ENCODE measurements around the gene FNBP1. TPM values are rescaled to one million over a fixed set of nuclear protein-coding genes. Genes with fewer than 3 reads are reported as not detected.
A peak's percentile ranks its signal among the peaks of the same experiment; 100 is the strongest.

The FNBP1 gene
- total RNA-seq, 1 donor from 2014 or later, result 63.5 TPM

- peak overlapping the region; percentile 97 for H3K9ac ChIP-seq (ENCODE audit: low read length)
- no peaks in the 10 kb centered on the region for H3K27me3 Mint-ChIP-seq (ENCODE audit: low read depth, unreplicated experiment)
- peak overlapping the region; percentile 78 for H3K27ac Mint-ChIP-seq (ENCODE audit: unreplicated experiment)
- H3K79me2 ChIP-seq (ENCODE audit: insufficient read depth, low read length), result peaks cover 58% of the 10 kb centered on the region
- DNase-seq (ENCODE audit: low read depth) (no peak), FAIRE-seq (no peak)
- peaks cover 21% of the 10 kb centered on the region for H4K20me1 ChIP-seq (ENCODE audit: insufficient read depth, low read length)
- peaks cover 5% of the 10 kb centered on the region for H3K4me1 ChIP-seq (ENCODE audit: insufficient read depth, low read length)
- no peak for TF ChIP-seq CTCF (IDR thresholded peaks at IDR 0.05; ENCODE audit: insufficient read depth, low read depth, low read length)
- TF ChIP-seq EZH2 (IDR thresholded peaks at IDR 0.05; ENCODE audit: insufficient read depth, low read length), result no peak
- peaks cover 3% of the 10 kb centered on the region for H3K4me1 Mint-ChIP-seq (ENCODE audit: low read depth, unreplicated experiment)
- H3K27ac ChIP-seq (ENCODE audit: low read depth, low read length), result peak overlapping the region; percentile 80
- H3K27me3 ChIP-seq (ENCODE audit: insufficient read depth, low read length), result no peaks in the 10 kb centered on the region
- H3K36me3 Mint-ChIP-seq (ENCODE audit: low read depth, unreplicated experiment), result peaks cover 6% of the 10 kb centered on the region
- no peaks in the 10 kb centered on the region for H3K36me3 ChIP-seq (ENCODE audit: insufficient read depth, low read length)
- H3K9me3 ChIP-seq (ENCODE audit: insufficient read depth, low read depth, low read length), result no peaks in the 10 kb centered on the region
- H3K4me3 ChIP-seq (ENCODE audit: insufficient read depth, low read depth, low read length), result peak overlapping the region; percentile 96
- H3K4me2 ChIP-seq (ENCODE audit: low read length), result peak overlapping the region; percentile 100
- peak overlapping the region; percentile 97 for H3K4me3 Mint-ChIP-seq (ENCODE audit: unreplicated experiment)
- peak overlapping the region; percentile 85 for H2AFZ ChIP-seq (ENCODE audit: low read depth, low read length)
- no peaks in the 10 kb centered on the region for H3K9me3 Mint-ChIP-seq (ENCODE audit: unreplicated experiment)
These were observed 11.4 kb upstream of the FNBP1 start for GRCh38 chr9:130054325-130054786.

GRCh38 chr9:130053504-130054324 is 10.7 kb upstream of the FNBP1 start, which contains the start of gene GPR107:
Gene GPR107, plus strand, starts transcription at chr9:130053906. Its CDS starts 27 bp downstream, at chr9:130053933.
- Histone ChIP-seq H3K79me2 (ENCODE audit: insufficient read depth, low read length) (peaks cover 52% of the 10 kb centered on the region), H3K9ac (ENCODE audit: low read length) (peak within 1 kb of the TSS; percentile 97), H3K4me1 (ENCODE audit: insufficient read depth, low read length) (peaks cover 5% of the 10 kb centered on the region), H4K20me1 (ENCODE audit: insufficient read depth, low read length) (peaks cover 17% of the 10 kb centered on the region), H3K27ac (ENCODE audit: low read depth, low read length) (peak within 1 kb of the TSS; percentile 80), H3K36me3 (ENCODE audit: insufficient read depth, low read length) (no peaks in the 10 kb centered on the region), H3K9me3 (ENCODE audit: insufficient read depth, low read depth, low read length) (no peaks in the 10 kb centered on the region), H3K4me3 (ENCODE audit: insufficient read depth, low read depth, low read length) (peak within 1 kb of the TSS; percentile 96), H3K4me2 (ENCODE audit: low read length) (peak within 1 kb of the TSS; percentile 100), H3K27me3 (ENCODE audit: insufficient read depth, low read length) (no peaks in the 10 kb centered on the region), H2AFZ (ENCODE audit: low read depth, low read length) (peak within 1 kb of the TSS; percentile 85)
- no peak for TF ChIP-seq EZH2 (IDR thresholded peaks at IDR 0.05; ENCODE audit: insufficient read depth, low read length)
- TF ChIP-seq CTCF (IDR thresholded peaks at IDR 0.05; ENCODE audit: insufficient read depth, low read depth, low read length), result no peak
- H3K4me3 Mint-ChIP-seq (ENCODE audit: unreplicated experiment), result peak within 1 kb of the TSS; percentile 97
- peaks cover 4% of the 10 kb centered on the region for H3K36me3 Mint-ChIP-seq (ENCODE audit: low read depth, unreplicated experiment)
- H3K4me1 Mint-ChIP-seq (ENCODE audit: low read depth, unreplicated experiment), result peaks cover 3% of the 10 kb centered on the region
- H3K27ac Mint-ChIP-seq (ENCODE audit: unreplicated experiment), result peak within 1 kb of the TSS; percentile 85
- H3K27me3 Mint-ChIP-seq (ENCODE audit: low read depth, unreplicated experiment), result no peaks in the 10 kb centered on the region
- FAIRE-seq, result no peak
- no peaks in the 10 kb centered on the region for H3K9me3 Mint-ChIP-seq (ENCODE audit: unreplicated experiment)
- DNase-seq (ENCODE audit: low read depth), result peak; percentile 35
